ENCODE results near the gene SLC43A2.
A peak's percentile ranks its signal among the peaks of the same experiment; 100 is the strongest.
"Not testable (repeated sequence)": the region's sequence is repeated elsewhere in the genome, so short reads cannot be mapped to it uniquely, and the experiment has no call there.

The SLC43A2 gene

DNA sequence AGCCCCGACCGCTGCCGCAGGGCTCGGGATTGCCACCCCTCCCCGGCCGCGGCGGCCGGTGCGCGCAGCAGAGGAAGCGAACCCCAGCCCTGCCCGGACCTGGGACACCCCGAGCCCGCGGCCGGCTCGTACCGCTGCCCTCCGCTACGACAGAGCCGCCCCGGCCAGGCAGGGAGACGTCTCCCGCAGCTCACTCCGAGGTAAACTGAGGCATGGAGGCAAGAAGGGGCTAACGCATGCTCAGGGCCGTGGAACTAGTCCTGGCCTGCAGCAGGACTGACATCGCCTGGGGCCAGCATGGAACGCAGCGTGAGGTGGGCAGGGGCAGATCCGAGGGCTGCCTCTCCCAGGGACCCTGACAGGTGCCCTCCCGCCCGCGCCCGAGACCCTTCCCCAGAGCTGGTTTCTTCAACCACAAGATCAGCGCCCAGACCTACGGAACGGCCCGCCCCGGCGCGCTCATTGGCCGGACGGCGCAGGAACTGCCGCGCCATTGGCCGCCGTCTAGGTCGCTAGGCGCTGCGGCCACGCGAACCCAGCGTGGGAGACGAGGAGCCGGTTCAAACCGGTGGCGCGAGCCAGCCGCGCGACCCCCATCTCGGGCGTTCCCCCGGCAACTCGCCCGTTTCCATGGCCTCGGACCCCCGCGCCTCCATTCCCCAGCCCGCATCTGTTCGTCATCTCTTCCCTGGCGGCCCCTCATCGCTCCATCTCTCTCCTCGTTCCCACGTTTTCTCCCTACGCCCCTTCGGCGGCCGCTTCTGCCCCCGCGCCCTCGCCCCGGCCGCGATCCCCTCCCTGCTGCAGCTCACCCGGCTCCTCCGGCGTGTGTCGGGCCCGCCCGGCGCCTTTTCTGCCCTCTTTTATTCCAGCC is at the start of gene SLC43A2:
TSS of gene SLC43A2 (minus strand) at position 853 of the 874 bp plus-strand sequence. CDS start 960 bp downstream, outside the sequence.
- Histone ChIP-seq H3K4me2 (peak within 1 kb of the TSS; percentile 100), H3K27ac (peak within 1 kb of the TSS; percentile 82), H4K20me1 (no peaks in the 10 kb centered on the region), H3K9me3 (no peaks in the 10 kb centered on the region), H3K27me3 (no peaks in the 10 kb centered on the region; the same call in 1 of the 2 replicates), H3K4me3 (peak within 1 kb of the TSS; percentile 80), H3K4me1 (peaks cover 66% of the 10 kb centered on the region), H3K9ac (peak within 1 kb of the TSS; percentile 79), H3K36me3 (peaks cover under 1% of the 10 kb centered on the region; the same call in 1 of the 2 replicates)
- no peak for TF ChIP-seq Cebpa-rat (IDR thresholded peaks at IDR 0.05)

GRCh38 chr17:1676401-1676800 is 47.8 kb upstream of the SLC43A2 start:
- H3K36me3 ChIP-seq = peaks cover 99% of the 10 kb centered on the region
- TF ChIP-seq Cebpa-rat (IDR thresholded peaks at IDR 0.05) = no peak
- H3K4me1 ChIP-seq = no peaks in the 10 kb centered on the region
- no peak overlapping the region for H3K9ac ChIP-seq
- no peak overlapping the region for H3K27ac ChIP-seq
- no peak overlapping the region for H3K4me3 ChIP-seq
- H3K9me3 ChIP-seq = no peaks in the 10 kb centered on the region
- H4K20me1 ChIP-seq = peaks cover 98% of the 10 kb centered on the region
- no peak overlapping the region for H3K4me2 ChIP-seq
- no peaks in the 10 kb centered on the region for H3K27me3 ChIP-seq

DNA sequence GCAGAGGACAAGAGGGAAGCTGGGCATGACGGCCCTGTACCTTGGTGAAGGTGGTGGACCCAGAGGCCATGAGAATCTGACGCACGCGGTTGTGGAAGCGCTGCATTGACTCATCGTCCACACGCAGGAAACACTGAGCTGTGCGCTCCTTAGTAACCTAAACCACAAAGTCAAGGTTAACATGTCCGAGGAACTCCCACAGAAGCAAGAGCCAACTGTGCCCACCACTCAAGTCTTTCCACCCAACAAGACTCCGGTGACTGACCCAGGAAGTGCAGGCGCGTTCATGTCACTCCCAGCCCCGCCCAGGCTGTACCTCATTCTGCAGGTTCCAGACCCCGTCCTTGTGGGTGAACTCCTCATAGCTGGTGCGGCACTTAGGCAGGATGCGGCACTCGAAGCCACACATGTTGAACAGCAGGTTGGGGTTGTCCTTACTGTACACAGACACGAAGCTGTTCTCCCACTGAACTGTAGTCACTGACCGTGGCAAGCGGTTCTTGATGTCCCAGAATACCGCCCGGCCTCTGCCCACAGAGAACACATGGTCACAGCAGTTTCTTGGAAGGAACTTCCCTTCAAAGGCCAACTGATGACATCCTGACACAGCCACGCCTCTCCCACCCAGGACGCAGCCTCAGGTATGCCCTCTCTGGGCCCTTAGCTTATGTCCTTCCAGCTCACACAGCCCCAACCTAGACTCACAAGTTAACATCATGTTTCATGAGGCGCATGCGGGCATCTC is 44.6 kb upstream of the SLC43A2 start:
- Histone ChIP-seq H3K27ac (no peak overlapping the region), H3K36me3 (peaks cover 99% of the 10 kb centered on the region), H3K27me3 (no peaks in the 10 kb centered on the region), H3K4me2 (no peak overlapping the region), H3K4me3 (no peak overlapping the region), H3K9me3 (no peaks in the 10 kb centered on the region), H3K4me1 (no peaks in the 10 kb centered on the region), H3K9ac (no peak overlapping the region), H4K20me1 (peaks cover 98% of the 10 kb centered on the region)
- TF ChIP-seq Cebpa-rat (IDR thresholded peaks at IDR 0.05) = no peak

DNA sequence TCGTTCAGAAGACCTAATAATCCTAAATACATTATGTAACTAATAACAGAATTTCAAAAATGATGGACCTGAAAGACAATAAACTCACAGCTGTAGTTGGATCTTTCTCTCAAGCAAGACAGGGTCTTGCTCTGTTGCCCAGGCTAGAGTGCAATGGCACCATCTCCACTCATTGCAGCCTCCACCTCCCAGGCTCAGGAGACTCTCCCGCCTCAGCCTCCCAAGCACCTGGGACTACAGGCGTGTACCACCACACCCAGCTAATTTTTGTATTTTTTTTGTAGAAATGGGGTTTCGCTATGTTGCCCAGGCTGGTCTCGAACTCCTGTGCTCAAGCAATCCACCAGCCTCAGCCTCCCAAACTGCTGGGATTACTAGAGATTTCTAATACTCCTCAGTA is 35.3 kb upstream of the SLC43A2 start:
- not testable (repeated sequence) for H3K9ac ChIP-seq, H3K4me2 ChIP-seq, H3K9me3 ChIP-seq, H3K27me3 ChIP-seq, H3K4me3 ChIP-seq, H3K27ac ChIP-seq, H3K4me1 ChIP-seq
- H4K20me1 ChIP-seq = peaks cover 99% of the 10 kb centered on the region
- H3K36me3 ChIP-seq = peaks cover 100% of the 10 kb centered on the region

- Histone ChIP-seq H3K9me3 (no peaks in the 10 kb centered on the region), H3K4me1 (no peaks in the 10 kb centered on the region), H3K4me3 (no peak overlapping the region), H3K27me3 (no peaks in the 10 kb centered on the region), H3K4me2 (no peak overlapping the region), H3K36me3 (peaks cover 100% of the 10 kb centered on the region), H3K27ac (no peak overlapping the region), H3K9ac (no peak overlapping the region), H4K20me1 (peaks cover 94% of the 10 kb centered on the region)
- TF ChIP-seq Cebpa-rat (IDR thresholded peaks at IDR 0.05) = no peak
Observed at GRCh38 chr17:1661045-1661444, 32.4 kb upstream of the SLC43A2 start.

DNA sequence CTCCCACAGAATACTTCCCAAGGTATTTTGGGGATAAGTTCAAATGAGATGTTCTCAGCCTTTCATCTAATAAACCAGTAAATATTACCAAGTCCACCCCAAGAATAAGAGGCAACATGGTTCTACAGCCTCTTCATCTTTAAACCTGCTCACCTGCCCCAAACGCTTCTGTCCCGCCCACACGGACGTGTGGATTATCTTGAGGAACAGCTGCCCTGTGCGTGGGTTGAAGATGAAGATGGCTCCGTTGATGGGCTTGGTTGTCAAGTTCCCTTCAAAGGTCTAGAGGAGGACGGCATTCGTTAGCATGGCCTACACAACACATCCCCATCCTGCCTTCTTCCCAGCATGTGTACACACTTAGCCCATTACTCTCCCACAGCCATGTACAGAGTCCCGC is 29.5 kb upstream of the SLC43A2 start:
- Histone ChIP-seq H3K27me3 (no peaks in the 10 kb centered on the region), H3K4me1 (no peaks in the 10 kb centered on the region), H3K9me3 (no peaks in the 10 kb centered on the region), H3K36me3 (peaks cover 100% of the 10 kb centered on the region), H3K4me3 (no peak overlapping the region), H3K4me2 (no peak overlapping the region), H3K9ac (no peak overlapping the region), H4K20me1 (peaks cover 90% of the 10 kb centered on the region), H3K27ac (no peak overlapping the region)
- TF ChIP-seq Cebpa-rat (IDR thresholded peaks at IDR 0.05) = no peak

GRCh38 chr17:1653735-1654134 is 25.1 kb upstream of the SLC43A2 start:
- H3K4me3 ChIP-seq = no peak overlapping the region
- peaks cover 22% of the 10 kb centered on the region for H3K4me1 ChIP-seq

GRCh38 chr17:1652794-1653193 is 24.2 kb upstream of the SLC43A2 start:
- H3K9me3 ChIP-seq, H3K9ac ChIP-seq, H3K27me3 ChIP-seq, H3K4me3 ChIP-seq, H3K27ac ChIP-seq, H3K4me2 ChIP-seq: not testable (repeated sequence)
- peaks cover 76% of the 10 kb centered on the region for H4K20me1 ChIP-seq
- peaks cover 30% of the 10 kb centered on the region for H3K4me1 ChIP-seq
- H3K36me3 ChIP-seq = peaks cover 80% of the 10 kb centered on the region

More at GRCh38 chr17:1653735-1654134, 25.1 kb upstream of the SLC43A2 start:
- no peaks in the 10 kb centered on the region for H3K9me3 ChIP-seq
- no peak for TF ChIP-seq Cebpa-rat (IDR thresholded peaks at IDR 0.05)
- H4K20me1 ChIP-seq = peaks cover 85% of the 10 kb centered on the region
- H3K9ac ChIP-seq = 0 out of 2 replicates have a peak overlapping the region, but pooled peaks have one; percentile 10
- H3K27me3 ChIP-seq = no peaks in the 10 kb centered on the region
- no peak overlapping the region for H3K27ac ChIP-seq
- H3K4me2 ChIP-seq = no peak overlapping the region
- peaks cover 89% of the 10 kb centered on the region for H3K36me3 ChIP-seq

GRCh38 chr17:1651559-1651844 is 22.9 kb upstream of the SLC43A2 start:
- Histone ChIP-seq H3K9me3 (no peaks in the 10 kb centered on the region), H3K4me2 (no peak overlapping the region), H3K4me3 (no peak overlapping the region), H3K27me3 (no peaks in the 10 kb centered on the region), H3K9ac (no peak overlapping the region), H4K20me1 (peaks cover 64% of the 10 kb centered on the region), H3K4me1 (peaks cover 43% of the 10 kb centered on the region), H3K27ac (no peak overlapping the region), H3K36me3 (peaks cover 67% of the 10 kb centered on the region)
- no peak for TF ChIP-seq Cebpa-rat (IDR thresholded peaks at IDR 0.05)
